SKM-1 treated with dmso at 0.1 percent for 144 hours (cell line): Measurements from ENCODE around the gene PLK5.
"Not testable (repeated sequence)": the region's sequence is repeated elsewhere in the genome, so short reads cannot be mapped to it uniquely, and the experiment has no call there.

Source experiments
- DNase-seq: peaks from one replicate; lab custom pipeline; 2025; ENCODE audit not compliant: unreplicated experiment; lab: John Stamatoyannopoulos, UW

The PLK5 gene, protein sequence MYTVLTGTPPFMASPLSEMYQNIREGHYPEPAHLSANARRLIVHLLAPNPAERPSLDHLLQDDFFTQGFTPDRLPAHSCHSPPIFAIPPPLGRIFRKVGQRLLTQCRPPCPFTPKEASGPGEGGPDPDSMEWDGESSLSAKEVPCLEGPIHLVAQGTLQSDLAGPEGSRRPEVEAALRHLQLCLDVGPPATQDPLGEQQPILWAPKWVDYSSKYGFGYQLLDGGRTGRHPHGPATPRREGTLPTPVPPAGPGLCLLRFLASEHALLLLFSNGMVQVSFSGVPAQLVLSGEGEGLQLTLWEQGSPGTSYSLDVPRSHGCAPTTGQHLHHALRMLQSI

DNA sequence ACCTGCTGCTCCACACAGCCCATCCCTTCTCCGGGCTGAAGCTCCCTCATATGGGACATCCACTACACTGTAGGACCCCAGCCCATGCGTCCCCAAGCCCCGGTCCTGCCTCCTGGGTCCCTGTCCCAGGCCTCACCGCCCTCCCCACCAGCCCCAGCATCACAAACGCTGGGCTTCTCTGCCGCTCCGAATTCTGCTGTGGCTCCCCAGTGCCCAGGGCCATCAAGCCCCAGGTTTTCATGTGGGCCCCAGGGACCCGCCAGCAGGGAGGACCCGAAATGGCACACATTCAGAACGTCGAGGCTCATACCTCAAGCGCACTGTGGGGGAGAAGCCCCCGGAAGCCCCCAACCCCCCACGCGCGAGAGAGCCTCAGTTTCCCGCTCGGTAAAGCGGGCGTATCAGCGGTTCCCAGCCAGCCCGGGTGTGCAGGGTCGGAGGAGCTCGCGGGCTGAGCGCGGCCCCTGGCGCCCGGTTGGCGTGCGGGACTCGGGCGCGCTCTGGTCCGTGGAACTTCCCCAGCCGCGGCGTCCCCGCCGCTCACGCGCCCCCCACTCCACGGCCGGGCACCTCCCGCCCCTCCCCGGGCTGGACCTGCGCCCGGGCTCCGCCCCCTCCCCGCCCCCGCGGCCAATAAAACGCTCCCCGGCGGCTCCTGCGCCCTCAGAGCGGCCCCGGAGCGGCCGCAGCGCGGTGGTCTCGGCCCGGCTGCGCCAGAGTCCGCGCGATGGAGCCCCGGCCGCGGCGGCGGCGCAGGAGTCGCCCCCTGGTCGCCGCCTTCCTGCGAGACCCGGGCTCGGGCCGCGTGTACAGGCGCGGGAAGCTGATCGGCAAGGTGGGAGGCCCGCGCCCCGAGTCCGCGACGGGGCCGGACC is at the start of gene PLK5:
Gene PLK5 (plus strand): TSS at position 666 of the 875 bp plus-strand sequence. CDS start 2,920 bp downstream, outside the sequence.
- DNase-seq = no peak

DNA sequence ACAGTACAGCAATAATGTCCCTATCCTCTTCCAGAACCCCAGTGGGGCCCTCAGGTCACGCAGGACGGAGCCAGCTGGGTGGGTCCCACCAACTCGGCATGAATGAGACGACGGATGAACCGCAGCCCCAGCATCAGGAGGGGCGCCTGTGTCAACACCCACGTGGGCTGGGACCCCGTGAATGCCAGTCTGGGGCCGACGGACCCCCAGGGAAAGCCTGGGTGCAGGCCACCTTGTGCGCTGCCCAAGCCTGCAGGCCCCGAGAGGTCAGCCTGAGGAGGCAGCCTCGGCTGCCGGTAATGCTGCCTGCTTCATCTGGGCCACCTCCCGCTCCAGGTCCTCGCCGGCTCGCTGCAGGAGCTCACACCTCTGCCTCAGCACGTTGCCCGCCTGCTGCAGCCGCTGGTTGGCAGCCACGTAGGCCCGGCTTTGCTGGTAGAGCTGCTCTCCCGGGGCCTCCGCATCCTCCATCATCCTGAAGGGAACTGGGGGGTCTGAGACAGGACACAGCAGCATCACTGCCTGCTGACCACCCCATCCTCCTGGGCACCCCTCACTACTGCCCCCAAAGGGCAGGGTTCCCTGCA is 49.0 kb upstream of the PLK5 start:
- no peak for DNase-seq

DNA sequence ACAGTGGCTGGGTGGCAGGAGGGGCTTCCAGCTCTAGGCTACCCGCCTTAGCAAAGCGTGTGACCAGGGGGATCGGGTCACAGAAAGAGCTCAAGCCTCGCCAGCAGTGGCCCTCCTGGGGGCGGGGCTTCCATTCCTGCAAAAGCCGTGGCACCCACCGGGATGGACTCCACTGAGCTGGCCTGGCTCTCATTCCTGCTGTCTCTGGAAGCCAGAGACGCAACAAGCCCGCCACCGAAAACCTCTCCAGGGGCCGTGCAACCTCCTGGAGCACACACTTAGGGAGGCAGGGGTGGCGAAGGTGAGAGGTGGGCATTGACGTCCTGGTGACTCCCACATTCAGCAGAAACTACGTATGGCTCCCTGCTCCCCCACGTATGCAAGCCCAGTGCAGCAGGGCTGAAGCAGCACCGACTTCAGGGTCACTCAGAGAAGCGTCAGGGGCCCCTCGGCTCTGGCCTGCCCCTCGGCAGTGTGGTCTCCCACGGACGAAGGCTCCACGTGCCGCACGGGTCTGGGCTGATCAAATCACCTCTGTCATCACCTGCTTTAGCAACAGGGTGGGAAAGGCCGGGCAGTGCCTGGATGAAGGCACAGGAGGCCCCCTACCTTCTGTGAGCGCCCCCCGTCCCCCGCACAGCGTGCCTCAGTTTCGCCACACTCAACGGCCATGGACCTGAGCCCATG is 48.0 kb upstream of the PLK5 start:
- no peak for DNase-seq

DNA sequence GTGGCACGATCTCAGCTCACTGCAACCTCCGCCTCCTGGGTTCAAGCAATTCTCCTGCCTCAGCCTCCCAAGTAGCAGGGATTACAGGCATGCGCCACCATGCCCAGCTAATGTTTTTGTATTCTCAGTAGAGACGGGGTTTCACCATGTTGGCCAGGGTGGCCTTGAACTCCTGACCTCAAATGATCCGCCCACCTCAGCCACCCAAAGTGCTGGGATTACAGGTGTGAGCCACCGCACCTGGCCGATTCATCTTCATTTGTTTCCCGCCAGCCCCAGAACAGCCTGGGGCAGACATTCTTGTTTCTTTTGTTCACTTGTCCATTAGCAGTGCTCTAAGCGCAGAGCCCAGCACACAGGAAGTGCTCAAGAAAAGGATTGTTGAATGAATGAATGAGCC is 46.8 kb upstream of the PLK5 start:
- DNase-seq = not testable (repeated sequence)

DNA sequence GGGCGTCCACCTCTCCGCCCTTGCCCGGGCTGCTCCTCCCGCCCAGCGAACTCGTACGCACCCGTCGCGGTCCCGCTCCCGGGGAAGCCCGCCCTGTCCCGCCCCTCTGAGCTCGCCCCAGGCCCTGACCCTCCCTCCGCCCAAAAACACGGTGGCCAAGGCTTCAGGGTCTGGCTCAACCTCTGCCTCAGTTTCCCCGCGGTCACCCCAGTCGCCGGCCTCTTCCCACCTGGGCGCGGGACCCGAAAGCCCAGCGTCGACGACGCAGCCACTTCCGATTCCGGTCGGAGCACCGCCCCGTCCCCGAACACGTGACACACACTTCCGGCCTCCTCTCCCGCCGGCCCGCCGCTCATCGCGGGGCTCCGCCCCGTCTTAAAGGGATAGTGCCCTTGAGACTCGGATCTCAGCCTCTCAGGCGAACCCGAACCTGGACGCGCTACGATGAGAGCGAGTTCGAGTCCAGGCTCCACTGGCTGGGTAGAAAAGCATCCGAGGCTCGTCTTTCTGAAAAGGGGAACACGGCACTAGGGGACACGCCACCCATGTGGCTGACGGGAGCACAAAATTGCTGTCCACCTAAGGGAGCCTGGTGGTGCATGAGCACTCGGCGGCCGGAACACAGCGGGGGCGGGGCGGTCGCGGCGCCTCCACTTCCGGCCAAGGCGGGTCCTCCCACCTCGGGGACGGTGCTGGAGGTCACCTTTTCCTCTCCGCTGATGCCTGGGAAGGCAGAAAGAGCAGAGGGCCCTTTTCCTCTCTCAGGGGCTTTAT is 44.8 kb upstream of the PLK5 start, which contains the start of gene C19orf25:
Gene C19orf25 (minus strand): TSS at position 282 of the 774 bp plus-strand sequence. CDS start 312 bp downstream, outside the sequence.
- DNase-seq = peak; percentile 92

DNA sequence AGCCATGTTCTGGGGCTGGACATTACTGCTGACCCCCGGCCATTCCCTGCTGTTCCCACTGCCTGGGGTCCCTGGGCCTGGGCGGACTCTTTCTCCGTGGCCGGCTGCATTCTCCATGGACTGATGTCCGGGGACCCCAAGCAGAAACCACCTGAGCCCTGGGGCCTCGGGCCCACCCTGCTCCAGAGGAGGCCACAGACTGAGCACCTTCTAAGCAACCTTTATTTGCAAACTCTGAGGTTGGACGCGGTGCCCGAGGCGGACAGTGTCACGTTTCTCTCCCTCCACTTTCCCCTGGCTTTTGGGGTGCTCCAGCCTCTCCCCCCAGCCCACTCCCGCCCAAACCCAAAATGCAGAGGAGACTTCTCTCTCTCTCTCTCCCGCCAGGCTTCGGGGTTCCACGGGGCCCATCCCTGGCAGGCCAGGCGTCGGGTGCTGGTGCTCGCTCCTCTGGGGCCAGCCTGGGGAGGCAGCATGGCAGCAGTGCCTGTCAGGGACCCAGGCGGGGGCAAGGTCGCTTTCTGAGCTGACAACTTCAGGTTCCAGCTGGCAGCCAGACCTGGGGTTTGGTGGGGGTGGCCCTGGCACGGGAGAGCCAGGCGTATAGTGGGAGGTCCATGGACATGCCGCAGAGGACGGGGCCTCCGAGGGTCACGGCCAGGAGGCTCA is 42.5 kb upstream of the PLK5 start:
- DNase-seq = no peak

DNA sequence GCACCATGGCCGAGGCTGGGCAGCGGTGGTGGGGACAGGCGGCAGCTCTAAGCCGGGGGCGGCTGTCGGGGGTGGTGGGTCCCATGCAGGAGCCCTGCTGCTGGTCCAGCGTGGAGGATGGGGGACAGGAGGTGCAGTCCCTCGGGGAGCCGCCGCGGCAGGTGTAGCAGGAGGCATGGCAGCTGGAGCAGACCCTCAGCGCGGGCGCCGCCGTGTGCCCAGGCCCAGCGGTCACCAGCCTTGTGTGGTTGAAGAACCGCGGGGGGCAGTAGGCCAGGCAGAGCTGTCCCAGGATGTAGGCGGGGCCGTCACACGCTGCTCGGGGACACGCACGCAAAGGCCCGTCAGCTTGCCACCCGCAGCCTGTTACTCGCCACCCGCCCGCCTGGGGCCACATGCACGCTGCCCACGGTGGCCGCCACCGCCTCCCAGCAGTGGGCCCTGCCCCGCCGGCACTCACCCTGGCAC is 42.0 kb upstream of the PLK5 start:
- DNase-seq = no peak

DNA sequence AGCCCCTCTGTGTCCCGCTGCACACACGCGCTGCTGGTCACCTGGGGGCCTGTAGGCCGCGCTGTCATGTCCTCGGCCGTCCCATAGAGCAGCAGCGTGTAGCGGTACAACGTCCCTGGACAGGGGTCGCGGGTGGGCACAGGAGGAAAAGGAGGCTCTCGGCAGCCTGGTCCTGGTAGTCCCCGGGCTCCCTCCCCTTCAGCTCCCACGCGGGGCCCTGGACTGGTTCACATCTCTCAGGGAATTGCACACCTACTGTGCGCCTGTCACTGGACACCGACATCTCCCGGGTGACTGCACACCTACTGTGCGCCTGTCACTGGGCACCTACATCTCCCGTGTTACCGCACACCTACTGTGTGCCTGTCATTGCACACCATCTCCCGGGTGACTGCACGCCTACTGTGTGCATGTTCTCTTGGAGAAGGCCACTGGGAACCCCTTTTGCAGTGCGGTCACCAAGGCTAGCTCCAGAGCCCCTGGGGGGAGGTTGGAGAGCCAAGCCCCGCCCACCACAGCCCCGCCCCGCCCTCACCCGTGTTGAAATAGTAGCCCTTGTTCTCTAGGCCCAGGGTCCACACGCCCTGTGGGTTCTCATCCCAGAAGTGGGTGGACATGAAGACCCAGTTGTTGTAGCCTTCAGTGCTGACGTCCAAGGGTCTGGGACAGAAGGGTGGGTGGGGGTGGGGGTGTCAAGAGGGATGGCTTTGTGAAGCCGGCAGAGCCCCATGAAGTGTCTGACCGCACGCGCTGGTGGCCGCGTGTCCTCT is 41.3 kb upstream of the PLK5 start:
- DNase-seq = no peak

DNA sequence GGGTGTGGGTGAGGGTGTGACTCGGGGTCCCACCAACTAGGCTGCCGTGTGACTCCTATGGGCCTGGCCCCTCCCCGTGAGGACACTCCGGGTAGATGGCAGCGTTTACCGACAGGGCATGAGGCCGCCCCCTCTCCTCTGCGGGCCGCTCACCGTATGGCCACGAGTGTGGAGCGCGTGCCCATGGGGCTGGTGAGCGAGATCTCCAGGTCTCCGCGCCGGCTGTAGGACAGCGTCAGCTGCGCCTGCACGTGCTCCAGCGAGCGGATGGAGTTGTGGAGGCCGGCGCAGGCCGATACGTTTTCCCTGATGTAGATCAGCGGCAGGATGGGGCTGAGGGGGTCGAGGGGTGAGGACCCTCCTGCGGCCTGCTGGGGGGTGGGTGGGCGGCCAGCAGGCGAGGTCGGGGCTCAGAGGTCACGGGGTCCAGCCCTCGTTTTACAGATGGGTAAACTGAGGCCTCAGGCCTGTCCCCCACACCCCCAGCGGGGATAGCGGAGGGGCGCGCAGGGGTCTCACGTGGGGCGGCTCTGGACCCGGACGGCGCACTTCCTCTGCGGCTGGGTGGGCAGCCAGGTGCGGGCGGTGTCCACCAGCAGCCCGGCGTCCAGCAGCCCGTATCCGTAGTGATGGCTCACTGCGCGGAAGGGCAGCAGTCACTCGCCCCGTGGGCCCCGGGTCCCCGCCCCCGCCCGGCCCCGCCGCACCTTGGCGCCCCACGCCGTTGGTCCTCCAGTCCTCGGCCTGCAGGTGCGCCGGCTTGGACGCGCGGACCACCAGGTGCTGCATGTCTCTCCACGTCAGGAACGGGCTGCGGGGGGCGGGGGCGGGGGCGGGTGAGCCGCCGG is 40.5 kb upstream of the PLK5 start:
- no peak for DNase-seq

DNA sequence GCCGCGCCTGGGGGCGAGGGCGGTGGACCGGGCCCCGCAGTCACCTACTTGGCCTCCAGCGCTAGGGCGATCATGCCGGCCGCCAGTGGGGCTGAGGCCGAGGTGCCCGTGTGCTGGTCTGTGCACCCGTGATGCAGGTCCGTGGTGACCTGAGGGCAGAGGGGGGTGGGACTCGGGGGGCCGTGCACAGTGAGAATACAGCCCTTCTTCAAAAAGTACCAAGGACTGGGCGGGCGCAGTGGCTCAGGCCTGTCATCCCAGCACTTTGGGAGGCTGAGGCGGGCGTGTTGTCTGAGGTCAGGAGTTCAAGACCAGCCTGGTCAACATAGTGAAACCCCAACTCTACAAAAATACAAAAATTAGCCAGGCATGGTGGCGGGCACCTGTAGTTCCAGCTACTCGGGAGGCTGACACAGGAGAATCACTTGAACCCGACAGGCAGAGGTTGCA is 39.9 kb upstream of the PLK5 start:
- no peak for DNase-seq

DNA sequence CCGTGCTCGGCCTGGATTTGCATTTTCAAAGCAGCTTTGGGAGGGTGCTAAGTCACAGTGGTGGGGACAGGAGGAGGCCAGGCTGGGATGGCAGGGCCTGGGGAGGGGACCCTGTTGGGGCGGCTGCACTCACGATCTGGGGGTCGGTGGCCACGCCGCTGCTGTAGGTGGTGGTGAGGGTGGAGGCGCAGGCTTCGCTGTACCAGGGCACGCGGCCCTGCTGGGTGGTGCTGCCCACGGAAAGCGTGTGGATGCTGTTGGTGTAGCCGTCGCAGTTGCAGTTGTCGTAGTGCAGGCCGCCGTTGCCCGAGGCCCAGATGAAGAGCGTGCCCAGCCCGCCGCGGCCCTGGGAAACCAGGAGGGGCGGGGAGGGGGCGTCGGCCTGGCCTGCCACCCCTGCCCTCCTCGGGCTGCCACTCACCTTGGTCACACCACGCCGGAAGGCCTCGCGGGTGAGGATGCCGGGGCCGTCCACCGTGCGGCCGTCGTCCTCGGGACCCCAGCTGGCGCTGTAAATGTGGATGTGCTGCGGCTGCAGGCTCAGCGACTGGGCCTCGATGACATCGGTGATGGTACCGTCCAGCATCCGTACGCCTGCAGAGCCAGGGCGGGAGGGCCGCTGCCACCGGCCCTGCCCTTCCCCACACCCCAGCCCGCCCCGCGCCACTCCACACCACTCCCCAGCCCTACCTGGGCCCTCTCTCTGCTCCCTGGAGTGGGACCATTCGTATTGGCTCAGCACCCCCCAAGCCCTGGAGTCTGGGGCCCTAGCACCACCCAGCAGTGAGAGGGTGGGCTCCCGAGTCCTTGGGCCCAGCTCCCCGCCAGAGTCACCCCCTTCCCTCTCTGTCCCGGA is 36.9 kb upstream of the PLK5 start:
- no peak for DNase-seq

DNA sequence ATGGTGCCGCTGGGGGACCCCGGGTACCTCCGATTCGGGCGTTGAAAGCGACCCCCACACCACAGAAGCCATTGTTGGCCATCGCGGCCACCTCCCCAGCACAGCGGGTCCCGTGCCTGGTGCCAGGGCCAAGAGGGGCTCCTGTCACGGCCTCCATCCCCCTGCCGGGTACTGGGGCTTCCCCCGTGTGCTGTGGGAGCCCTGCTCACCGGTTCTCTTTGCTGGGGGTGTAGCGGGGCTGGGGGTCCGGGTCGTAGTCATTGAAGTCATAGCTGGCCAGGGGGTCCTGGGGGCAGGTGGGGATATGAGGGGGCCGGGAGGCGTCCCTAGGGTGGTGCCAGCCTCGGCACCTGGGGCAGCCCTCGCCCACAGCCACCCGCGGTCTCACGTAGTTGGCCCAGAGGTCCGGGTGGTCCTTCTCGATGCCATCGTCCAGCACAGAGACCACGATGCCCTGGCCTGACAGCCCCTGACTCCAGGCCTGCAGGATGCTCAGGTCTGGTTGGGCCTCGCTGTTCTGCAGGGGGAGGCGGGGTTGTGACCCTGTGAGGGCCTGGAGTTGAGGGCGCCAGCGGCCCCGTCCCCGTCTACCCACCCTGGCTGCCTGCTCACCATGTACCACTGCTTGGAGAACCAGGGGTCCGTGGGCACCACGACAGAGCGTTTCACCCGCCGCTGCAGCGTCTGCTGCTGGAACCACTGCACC is 36.1 kb upstream of the PLK5 start:
- no peak for DNase-seq

DNA sequence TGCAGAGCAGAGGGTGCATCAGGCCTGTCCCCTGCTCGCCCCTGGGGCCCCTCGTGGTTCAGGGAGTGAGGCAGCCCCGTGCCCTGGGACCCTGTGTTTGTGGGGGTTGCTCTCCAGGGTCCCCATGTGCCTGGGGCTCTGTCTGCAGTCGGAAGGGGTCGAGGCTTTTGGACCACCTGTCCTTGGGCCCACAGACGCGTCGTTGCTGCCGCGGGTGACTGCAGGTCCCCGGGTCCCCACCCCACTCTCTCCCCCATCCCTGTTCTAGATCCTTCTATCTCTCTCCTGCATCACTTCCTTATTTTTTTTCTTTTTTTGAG is 35.6 kb upstream of the PLK5 start:
- no peak for DNase-seq

DNA sequence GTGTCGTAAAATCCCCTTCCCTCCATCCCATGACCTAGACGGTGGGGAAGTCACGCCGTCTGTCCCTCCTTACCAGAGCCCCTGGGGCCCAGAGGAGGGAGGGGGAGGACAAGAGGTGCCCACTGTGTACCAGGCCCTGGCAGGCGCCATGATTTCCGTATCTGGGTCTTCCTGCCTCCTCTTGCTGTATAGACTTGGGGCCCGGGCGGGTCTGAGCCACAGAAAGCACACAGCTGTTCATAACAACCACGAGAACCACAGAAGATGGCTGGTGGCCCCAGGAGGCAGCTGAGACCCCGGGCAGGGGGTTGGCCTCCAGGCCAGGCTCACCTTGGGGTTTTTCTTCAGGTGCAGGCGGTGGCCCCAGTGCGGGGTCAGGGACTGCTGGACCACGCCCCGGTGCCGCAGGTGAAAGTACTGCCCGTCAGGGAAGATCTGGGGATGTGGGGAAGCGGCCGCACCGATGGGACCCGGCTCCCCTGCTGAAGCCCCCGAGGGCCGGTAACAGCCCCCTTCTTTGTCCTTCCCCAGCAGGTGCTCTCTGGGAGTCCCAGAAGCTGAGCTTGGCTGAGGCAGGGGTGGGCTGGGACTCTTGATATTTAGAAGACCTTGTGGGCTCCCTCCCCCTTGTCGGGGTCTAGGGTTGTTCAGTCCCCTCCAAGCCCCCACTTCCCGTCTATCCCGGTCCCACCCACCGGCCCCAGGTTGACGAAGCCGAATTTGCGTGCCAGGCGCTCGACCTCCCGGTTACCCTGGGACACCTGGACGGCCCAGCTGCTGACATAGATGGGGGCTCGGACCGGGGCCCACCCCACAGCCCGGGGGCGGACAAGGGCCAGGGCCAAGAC is 34.2 kb upstream of the PLK5 start:
- no peak for DNase-seq

DNA sequence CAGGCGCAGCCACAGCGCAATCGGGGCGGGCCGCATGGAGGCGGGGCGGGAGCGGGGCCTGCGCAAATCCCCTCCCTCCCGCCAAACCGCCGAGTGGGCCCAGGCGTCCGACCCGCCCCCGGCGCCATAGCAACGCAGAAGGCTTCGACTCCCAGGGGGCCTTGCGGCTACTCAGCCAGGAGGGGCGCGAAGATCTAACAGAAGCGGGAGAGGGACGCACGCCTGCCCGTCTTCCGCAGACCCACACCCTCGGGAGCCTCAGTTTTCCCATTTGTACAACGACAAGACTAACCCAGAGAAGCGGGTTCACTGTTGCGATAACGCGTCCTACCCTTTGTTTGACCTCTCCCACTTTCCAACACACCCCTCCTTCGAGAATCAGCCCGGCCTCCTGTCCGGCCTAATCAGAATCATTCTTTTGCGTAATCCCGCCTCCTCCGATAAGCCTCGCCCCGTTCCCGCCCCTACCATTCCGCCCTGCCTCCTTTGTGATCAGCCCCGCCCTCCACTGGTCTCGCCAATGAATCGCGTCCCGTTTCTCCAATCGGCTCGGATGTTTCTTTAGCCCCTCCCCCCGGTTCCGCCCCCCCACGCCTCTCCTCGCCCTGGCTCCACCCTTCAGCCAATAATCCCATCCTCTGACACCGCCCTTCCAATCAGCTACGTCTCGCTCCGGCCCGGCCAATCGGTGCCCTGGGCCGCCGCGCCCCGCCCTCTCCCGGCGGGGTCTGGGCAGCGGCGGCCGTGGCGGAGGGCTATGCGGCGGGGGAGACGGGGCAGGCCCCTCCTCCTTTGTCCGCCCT is 33.4 kb upstream of the PLK5 start, which contains the start of gene PCSK4:
Gene PCSK4 (minus strand): TSS at position 40 of the 803 bp plus-strand sequence. CDS start 4 bp downstream, at position 36.
- DNase-seq = peak; percentile 98
